Measurements from ENCODE around the gene GABRB1.

Gene GABRB1

GRCh38 chr4:47110546-47111132, 79.3 kb downstream of the GABRB1 start:
- no peak for DNase-seq (ENCODE audit: low read depth in 4 of 4, low spot score in 1 of 4)

DNA sequence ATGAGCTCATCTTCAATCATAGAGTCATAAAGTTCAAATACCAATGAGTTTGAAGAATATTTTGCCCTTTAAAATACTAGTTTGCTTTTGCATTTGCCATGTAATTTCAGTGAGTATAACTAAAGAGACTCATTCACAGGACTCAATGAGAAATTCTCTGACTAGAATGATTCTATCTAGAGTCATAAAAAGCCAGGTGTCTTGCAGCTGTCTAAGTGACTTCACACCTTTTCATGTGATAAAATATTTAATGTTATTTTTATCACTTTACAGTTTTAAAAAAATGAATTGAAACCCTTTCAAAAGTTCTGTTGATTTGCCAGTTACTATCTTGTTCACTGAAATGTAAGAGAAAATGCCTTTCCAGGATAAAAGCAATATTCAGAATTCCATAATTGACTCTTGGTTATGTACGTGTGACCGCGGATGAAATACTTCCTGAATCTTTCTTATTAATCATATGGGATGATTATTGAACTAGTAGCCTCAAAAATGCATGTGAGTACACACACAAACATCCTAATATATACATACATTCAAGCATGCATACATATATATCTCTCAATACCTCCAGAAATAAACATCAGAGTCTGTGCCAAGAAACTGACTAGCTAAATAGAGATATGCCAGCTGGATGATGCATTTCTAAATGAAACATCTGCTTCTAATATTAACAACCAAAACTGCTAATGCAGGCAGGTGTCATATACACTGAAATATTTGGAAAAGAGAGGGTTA, 87.0 kb downstream of the GABRB1 start:
- DNase-seq (ENCODE audit: low read depth in 4 of 4, low spot score in 1 of 4) = no peak

DNA sequence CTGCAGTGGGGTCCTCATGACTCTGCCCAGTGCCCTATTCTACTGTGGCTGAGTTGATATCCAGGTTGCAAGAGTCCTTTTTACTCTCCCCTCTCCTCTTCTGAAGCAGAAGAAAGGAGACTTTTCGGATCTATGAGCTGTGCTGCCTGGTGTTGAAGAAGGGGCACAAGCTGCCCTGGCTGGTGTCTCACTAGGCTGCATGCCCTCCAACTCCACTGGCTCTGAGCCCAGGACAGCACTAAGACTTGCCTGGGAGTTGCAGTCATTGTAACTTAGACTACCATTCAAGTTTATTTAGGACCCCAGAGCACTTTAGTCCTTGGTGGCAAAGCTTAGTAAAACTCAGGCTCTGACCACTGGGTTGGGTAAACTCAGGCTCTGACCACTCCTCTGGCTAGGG, 89.4 kb downstream of the GABRB1 start:
- no peak for DNase-seq (ENCODE audit: low read depth in 4 of 4, low spot score in 1 of 4)

GRCh38 chr4:47122592-47123291, 91.4 kb downstream of the GABRB1 start:
- DNase-seq (ENCODE audit: low read depth in 4 of 4, low spot score in 1 of 4) = peak in 3 of 4 experiments; percentile 1 to 40 (median 5)

- DNase-seq (ENCODE audit: low read depth in 4 of 4, low spot score in 1 of 4) = no peak
These were observed 97.6 kb downstream of the GABRB1 start for GRCh38 chr4:47128991-47129390.

DNA sequence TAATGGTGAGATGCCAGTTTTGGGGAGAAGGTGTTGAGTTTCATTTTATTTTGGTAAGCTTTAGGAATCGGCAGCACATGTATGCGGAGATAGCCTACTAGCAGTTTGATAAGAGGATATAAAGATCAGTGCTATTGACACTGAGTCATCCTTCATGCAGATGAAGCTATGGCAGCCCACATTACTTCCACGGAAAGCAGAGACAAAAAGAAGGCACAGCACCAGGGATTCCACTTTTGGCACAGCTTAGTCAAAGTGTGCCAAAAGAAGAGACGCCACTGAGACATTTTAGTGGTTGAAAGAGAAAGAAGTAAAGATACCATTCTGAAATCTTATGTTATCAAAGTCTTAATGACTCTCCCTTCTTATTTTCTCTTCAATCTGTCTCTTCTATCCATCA, 103.8 kb downstream of the GABRB1 start:
- no peak for DNase-seq (ENCODE audit: low read depth in 4 of 4, low spot score in 1 of 4)

GRCh38 chr4:47143261-47143660, 111.9 kb downstream of the GABRB1 start:
- no peak for DNase-seq (ENCODE audit: low read depth in 4 of 4, low spot score in 1 of 4)

DNA sequence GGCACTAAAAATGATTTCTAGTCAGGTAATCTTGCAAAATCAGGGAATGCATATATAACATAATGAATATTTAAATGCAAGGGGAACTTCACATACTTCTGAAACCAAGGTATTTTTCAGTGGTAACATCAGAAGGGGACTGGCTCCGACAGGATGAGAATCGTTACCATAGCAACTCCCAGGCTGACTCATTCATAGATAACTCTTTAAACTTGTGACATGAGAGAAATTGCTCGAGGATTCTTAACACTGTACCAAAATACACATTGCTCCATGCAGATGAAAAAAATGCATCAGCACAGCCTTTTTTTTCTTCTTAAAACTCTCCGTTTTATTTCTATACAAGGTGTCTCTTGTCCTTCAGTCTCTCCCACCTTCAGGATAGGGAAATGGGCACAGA, 114.3 kb downstream of the GABRB1 start:
- no peak for DNase-seq (ENCODE audit: low read depth in 4 of 4, low spot score in 1 of 4)

GRCh38 chr4:47154816-47155370, 123.5 kb downstream of the GABRB1 start:
- no peak for DNase-seq (ENCODE audit: low read depth in 4 of 4, low spot score in 1 of 4)

DNA sequence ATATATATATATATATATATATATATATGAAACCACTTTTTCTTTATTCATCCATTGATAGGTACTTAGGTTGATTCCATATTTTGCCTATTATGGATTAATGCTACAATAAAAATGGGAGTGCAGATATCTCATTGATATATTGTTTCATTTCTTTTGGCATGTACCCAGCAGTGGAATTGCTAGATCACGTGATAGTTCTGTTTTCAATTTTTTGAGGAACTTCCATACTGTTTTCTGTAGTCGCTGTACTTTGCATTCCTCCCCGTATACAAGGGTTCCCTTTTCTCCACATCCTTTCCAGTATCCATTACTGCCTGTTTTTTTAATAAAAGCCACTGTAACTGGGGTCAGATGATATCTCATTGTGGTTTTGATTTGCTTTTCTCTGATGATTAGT, 124.6 kb downstream of the GABRB1 start:
- no peak for DNase-seq (ENCODE audit: low read depth in 4 of 4, low spot score in 1 of 4)

DNA sequence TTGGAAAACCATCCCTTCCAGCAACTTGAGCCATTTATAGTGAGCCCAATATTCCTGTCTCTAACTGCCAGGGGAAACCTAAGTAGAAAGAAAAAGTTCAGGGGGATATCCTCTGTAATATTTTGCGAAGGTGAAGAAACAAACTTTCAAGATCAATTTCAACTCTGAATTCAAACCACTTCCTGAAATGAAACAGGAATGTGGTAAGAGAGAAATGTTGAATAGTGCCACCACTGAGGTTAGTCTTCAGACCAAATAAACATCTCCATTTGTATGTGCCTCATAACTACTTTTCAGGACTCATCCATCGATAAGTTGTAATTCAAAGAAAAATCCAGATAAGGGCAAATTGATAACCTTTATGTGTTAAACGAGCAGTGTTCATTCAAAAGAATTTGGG, 128.7 kb downstream of the GABRB1 start:
- no peak for DNase-seq (ENCODE audit: low read depth in 4 of 4, low spot score in 1 of 4)

DNA sequence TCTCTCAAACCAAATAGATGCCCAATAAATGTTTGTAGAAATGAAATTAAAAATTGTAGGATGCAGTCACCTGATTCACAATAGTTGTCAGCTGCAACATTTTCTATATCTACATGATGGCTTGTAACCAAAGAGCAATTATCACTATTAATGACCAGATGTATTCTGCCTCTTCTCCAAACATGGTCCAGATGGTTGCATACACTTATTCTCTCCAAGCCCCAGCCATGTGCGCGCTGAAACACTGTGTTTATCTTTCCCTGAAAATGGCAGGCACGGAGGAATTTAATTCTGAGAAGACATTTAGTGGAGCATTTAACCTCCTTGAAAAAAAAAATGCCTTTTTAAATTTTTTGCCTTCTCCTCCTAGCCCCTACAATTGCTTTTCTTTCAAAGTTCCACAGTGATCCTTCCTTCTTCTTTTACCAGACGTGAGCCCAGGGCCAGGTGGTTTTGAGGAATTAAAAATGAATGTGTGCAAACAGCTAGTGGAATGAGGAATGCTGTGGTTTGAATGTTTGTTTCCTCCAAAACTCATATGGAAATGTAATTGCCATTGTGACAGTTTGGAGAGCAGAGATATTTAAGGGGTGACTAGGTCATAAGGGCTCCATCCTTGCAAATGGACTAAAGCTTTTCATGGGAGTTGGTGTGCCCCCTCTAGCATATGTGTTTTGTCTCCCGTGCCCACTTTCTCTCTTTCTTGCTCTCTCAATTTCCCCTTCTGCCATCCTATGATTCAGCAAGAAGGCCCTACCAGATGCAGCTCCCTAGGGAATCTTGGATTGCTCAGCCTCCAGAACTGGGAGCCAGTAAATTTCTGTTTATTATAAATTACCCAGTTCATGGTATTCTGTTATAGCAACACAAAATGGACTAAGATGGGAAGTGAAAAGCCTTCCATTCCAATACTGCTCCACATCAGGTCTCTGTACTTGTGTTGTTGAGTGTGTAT, 136.0 kb downstream of the GABRB1 start:
- no peak for DNase-seq (ENCODE audit: low read depth in 4 of 4, low spot score in 1 of 4)

DNA sequence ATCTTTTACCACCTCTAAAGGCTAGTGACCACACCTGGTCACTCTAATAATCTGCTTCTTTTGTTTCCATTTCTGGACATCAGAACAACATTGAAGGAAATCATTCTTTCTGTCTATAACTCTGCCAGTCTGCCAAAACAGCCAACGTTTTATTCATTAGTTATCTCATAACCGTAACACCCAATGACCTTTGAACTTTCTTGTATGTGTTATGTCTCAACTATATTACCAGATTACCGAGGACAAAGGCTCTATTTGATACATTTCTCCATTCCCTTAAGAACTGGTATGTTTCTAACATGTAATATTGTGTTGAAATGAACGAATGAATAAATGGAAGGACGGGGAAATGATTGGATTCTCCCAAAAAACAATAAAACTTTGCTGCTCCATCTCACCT, 152.7 kb downstream of the GABRB1 start:
- no peak for DNase-seq (ENCODE audit: low read depth in 4 of 4, low spot score in 1 of 4)

DNA sequence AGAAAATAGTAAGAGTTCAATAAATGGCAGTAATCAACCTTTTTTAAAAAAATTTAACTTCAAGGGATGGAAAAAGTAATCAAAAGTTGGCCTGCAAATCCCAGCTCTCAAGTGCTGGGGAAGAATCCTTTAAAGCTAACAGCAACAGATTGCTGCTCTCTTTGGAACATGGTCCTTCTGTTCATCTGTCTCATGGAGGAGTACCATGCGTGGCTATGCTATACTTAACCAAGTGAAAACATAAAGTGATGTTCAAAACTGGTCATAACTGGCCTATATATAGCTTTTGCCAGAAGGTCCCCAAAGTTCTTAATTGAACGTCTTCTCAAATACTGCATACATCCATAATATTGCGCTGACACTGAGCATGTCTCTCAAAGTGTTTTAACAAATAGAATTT, 154.4 kb downstream of the GABRB1 start:
- no peak for DNase-seq (ENCODE audit: low read depth in 4 of 4, low spot score in 1 of 4)

GRCh38 chr4:47187608-47188007, 156.2 kb downstream of the GABRB1 start:
- DNase-seq (ENCODE audit: low read depth in 4 of 4, low spot score in 1 of 4) = no peak

- DNase-seq (ENCODE audit: low read depth in 4 of 4, low spot score in 1 of 4) = no peak
These were observed 161.8 kb downstream of the GABRB1 start for GRCh38 chr4:47193179-47193578.

DNA sequence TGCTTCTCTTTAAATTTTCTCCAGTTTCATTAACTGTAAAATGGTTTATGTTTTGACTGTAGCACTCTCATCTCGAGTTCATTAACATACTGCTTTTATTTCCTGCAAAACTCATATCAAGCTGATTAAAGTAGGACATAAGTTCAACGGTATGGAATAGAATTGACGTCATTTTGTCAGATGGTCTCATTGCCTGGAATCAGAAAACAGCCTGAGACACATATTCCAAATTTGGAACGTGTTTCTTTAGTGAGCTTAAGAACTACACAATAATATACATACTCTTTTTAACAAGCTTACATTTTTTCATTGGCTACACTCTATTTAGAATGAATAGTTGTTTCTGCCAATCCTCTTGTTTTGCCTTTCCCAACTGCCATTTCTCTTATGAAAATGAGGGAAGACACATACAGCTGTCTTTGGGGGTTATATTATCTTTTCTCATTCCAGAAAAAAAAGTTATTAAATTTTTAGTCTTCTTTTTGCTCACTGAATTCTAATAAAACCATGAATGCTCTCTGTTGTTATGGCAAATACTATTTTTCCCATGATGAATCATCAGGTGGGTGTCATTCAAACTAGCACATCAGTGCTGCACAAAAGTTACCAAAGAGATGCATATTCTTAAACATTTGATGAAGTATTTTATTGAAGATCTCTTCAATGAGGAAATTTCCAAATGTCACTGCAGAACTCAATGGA, 162.8 kb downstream of the GABRB1 start:
- no peak for DNase-seq (ENCODE audit: low read depth in 4 of 4, low spot score in 1 of 4)

- DNase-seq (ENCODE audit: low read depth in 4 of 4, low spot score in 1 of 4) = no peak
These were observed 164.3 kb downstream of the GABRB1 start for GRCh38 chr4:47195706-47196105.

DNA sequence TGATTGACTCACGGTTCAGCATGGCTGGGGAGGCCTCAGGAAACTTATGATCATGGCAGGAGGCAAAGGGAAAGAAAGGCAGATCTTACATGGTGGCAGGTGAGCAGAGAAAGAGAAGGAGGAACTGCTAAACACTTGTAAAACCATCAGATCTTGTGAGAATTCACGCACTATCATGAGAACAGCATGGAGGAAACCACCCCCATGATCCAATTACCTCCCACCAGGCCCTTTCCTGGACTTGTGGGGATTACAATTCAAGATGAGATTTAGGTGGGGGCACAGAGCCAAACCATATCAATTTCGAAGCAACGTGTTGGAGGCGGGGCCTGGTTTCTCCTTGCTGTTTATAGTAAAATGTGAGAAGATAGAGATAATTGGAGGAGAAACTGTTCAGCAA, 167.4 kb downstream of the GABRB1 start:
- no peak for DNase-seq (ENCODE audit: low read depth in 4 of 4, low spot score in 1 of 4)

- no peak for DNase-seq (ENCODE audit: low read depth in 4 of 4, low spot score in 1 of 4)
These were observed 172.2 kb downstream of the GABRB1 start for GRCh38 chr4:47203593-47203992.

All from stimulated activated CD4-positive, alpha-beta T cell treated with anti-CD3 and anti-CD28 coated beads, Interleukin-1b, Interleukin-23, amount 100 ng/mL, for 24 hours (primary cell).